ENCODE data around the gene DEPDC5.

DNA sequence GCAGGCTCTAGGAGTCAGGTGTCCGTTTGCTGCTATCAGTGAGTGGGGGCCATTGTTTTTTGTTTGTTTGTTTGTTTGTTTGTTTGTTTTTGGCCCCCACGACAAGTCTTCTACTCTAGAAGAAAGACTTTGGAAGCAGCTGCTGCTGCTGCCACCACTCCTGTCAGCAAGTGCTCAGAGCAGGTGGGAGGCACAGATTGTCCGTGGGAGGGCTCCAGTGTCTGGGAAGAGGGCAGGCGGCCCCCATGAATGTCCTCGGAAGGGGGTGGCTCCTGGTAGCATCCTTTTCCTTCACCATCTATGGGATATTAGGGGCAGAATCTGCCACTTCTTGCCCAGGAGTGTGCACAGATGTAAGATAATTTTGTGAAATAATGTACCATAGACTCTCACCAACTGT lies 152.8 kb downstream of the DEPDC5 start:
- TF ChIP-seq EZH2 (IDR thresholded peaks at IDR 0.05; ENCODE audit: insufficient read depth, poor library complexity, severe bottlenecking), result no peak
- TF ChIP-seq EZH2phosphoT487 (IDR thresholded peaks at IDR 0.05; ENCODE audit: insufficient read depth, low read depth), result no peak

Data from GM23248 (cell line).